C4-2B (cell line): ENCODE results near the gene TMEM54.

ENCODE experiments used
- H3K27ac ChIP-seq: fragments of 450-650 bp; 2 replicates; pipeline ENCODE4 v1.5.1; 2017
- ZFX ChIP-seq: fragments of 450-650 bp; IDR thresholded peaks from 2 replicates; pipeline ENCODE4 v1.6.1; 2017
- TF ChIP-seq, protein P1 (sequence below): fragments of 450-650 bp; conservative IDR thresholded peaks from 2 replicates; pipeline ENCODE4 v1.5.1; 2017; ENCODE audit warnings: mild to moderate bottlenecking

Gene TMEM54

DNA sequence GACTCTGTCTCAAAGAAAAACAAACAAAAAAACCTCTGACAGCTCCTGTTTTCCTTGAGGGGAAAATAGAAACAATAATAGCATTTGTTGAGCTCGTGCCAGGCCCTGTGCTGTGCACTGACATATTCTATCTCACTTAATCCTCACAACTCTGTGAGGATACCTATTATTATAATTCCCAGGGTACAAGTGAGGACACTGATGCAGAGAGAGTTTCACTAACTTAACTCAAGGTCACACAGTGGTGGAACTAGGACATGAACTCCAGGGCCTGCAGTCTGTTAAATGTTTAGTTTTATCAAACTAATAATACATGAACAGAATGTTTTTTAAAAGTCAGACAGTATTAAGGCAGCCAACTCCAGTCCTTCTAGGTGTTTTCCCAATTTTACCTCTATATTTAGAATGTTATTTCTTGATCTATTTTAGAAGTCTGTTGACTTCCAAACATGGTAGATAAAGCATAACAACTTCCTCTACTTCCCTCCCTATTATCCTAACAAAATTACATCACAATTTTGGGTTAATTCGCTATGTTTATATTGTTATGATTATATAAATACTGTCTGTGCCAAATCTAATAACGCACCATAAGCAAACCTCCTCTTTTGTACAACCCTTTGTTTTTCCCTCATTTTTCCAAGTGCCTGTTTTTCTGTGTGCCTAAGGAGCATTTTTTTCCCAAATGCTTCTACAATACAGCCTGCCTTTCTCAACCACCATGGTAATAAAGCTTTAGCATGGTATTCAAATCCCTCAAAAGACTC, 35.4 kb downstream of the TMEM54 start:
- TF ChIP-seq, protein P1, sequence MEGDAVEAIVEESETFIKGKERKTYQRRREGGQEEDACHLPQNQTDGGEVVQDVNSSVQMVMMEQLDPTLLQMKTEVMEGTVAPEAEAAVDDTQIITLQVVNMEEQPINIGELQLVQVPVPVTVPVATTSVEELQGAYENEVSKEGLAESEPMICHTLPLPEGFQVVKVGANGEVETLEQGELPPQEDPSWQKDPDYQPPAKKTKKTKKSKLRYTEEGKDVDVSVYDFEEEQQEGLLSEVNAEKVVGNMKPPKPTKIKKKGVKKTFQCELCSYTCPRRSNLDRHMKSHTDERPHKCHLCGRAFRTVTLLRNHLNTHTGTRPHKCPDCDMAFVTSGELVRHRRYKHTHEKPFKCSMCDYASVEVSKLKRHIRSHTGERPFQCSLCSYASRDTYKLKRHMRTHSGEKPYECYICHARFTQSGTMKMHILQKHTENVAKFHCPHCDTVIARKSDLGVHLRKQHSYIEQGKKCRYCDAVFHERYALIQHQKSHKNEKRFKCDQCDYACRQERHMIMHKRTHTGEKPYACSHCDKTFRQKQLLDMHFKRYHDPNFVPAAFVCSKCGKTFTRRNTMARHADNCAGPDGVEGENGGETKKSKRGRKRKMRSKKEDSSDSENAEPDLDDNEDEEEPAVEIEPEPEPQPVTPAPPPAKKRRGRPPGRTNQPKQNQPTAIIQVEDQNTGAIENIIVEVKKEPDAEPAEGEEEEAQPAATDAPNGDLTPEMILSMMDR = no peak
- TF ChIP-seq ZFX = no peak
- H3K27ac ChIP-seq = no peak overlapping the region

DNA sequence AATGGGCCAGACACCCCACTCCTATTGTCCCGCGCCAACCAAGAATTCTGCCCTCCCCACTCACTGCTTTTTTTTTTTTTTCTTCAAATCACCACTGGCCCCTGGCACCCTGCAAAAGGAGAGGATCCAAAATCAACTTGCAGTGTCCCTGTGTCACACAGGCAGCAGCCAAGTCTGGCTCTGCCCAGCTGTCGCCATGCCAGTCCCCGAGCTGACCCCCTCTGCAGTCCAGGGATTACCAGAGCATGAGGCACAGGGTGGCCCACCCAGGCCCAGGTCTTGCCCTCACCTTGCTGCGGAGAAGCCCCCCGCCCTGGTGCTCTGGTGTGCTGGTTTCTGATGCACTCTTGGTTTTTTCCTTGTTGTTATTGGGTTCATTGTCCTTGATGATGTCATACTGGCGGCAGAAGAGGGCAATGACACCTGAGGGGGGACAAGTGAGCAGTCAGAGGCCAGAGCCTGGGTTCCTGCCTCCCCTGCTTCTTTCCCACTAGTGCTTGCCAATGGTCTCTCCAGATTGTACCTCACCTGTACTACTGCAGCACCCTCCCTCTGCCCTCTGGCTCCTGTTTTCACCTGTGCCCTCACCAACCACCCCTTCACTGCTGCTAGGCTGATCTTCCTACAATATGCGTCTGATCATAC, 36.7 kb downstream of the TMEM54 start:
- TF ChIP-seq, protein P1 = no peak
- no peak for TF ChIP-seq ZFX

GRCh38 chr1:32863881-32864245, 37.3 kb downstream of the TMEM54 start:
- TF ChIP-seq, protein P1 = no peak
- TF ChIP-seq ZFX = no peak
- H3K27ac ChIP-seq = no peak overlapping the region

More for the DNA sequence above, 36.7 kb downstream of the TMEM54 start:
- H3K27ac ChIP-seq = no peak overlapping the region

GRCh38 chr1:32863218-32863880, 37.8 kb downstream of the TMEM54 start:
- TF ChIP-seq ZFX = no peak
- TF ChIP-seq, protein P1 = no peak
- no peak overlapping the region for H3K27ac ChIP-seq

DNA sequence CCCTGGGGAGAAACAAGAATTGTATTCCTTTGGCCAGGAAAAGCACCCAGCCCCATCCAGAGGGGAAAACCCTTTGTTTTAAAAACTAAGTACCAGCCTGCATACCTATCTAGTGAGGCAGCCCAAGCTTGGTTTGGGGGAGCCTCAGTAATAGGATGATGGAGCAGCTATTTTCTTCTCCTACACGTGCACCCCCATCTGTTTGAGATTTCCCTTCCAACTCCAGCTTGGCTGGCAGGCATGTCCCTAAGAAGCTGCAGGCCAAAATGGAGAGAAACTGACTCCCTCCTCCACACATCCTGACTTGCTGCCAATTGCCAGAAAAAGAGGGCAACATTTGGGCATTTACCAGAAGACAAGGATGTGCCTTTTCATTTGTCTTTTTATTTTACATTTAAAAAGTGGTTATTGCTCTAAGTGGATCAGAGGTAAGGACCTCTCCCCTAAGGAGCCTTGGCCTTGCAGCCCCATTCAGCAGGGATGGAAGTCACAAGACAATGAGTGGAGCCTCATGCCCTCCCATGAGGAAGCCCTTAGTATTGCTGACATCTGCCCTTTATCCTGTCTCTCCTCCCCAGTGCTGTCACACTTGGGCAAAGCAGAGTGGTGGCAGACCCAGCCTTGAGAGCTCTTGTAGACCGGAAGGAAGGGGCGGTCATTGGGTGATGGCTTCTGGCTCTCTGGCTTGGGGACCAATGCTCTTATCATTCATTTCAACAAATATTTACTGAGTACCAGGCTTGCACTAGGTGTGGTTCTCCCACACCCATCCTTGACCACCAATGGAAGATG, 39.1 kb downstream of the TMEM54 start:
- TF ChIP-seq ZFX = no peak
- TF ChIP-seq, protein P1 = no peak
- no peak overlapping the region for H3K27ac ChIP-seq

GRCh38 chr1:32860566-32860965, 40.6 kb downstream of the TMEM54 start:
- no peak overlapping the region for H3K27ac ChIP-seq
- TF ChIP-seq, protein P1 = no peak
- no peak for TF ChIP-seq ZFX
